HG02885 (cell line): ENCODE data around the gene CENPA.
A peak's percentile ranks its signal among the peaks of the same experiment; 100 is the strongest.
"Not testable (repeated sequence)": the region's sequence is repeated elsewhere in the genome, so short reads cannot be mapped to it uniquely, and the experiment has no call there.

Source experiments
- ATAC-seq: cut with Tn5 transposase; IDR thresholded peaks from one replicate; pipeline ENCODE4 v1.9.1; 2021; ENCODE audit warnings: mild to moderate bottlenecking; ENCODE audit not compliant: unreplicated experiment, poor library complexity

The CENPA gene

GRCh38 chr2:26785431-26786206, at the start of gene CENPA:
Gene CENPA (plus strand): TSS chr2:26786056. CDS start chr2:26786197, 141 bp downstream.
- peak; percentile 98 for ATAC-seq

GRCh38 chr2:26737221-26737620, 48.6 kb upstream of the CENPA start:
- no peak for ATAC-seq

GRCh38 chr2:26738481-26738880, 47.4 kb upstream of the CENPA start:
- no peak for ATAC-seq

- ATAC-seq = no peak
These were observed 46.3 kb upstream of the CENPA start for GRCh38 chr2:26739514-26739913.

GRCh38 chr2:26740346-26740745, 45.5 kb upstream of the CENPA start:
- no peak for ATAC-seq

GRCh38 chr2:26740890-26741302, 45.0 kb upstream of the CENPA start:
- no peak for ATAC-seq

- no peak for ATAC-seq
These were observed 43.6 kb upstream of the CENPA start for GRCh38 chr2:26742048-26742770.

GRCh38 chr2:26743852-26744251, 42.0 kb upstream of the CENPA start:
- ATAC-seq = no peak

GRCh38 chr2:26744953-26745352, 40.9 kb upstream of the CENPA start:
- ATAC-seq = no peak

GRCh38 chr2:26745609-26746327, 40.1 kb upstream of the CENPA start:
- ATAC-seq = no peak

- no peak for ATAC-seq
These were observed 38.9 kb upstream of the CENPA start for GRCh38 chr2:26746934-26747333.

- ATAC-seq = not testable (repeated sequence)
These were observed 36.0 kb upstream of the CENPA start for GRCh38 chr2:26749787-26750420.

- not testable (repeated sequence) for ATAC-seq
These were observed 35.4 kb upstream of the CENPA start for GRCh38 chr2:26750467-26750866.

GRCh38 chr2:26752656-26753055, 33.2 kb upstream of the CENPA start:
- no peak for ATAC-seq

- no peak for ATAC-seq
These were observed 31.3 kb upstream of the CENPA start for GRCh38 chr2:26754539-26754938.

- ATAC-seq = no peak
These were observed 30.7 kb upstream of the CENPA start for GRCh38 chr2:26754972-26755670.

GRCh38 chr2:26756337-26756736, 29.5 kb upstream of the CENPA start:
- no peak for ATAC-seq

- no peak for ATAC-seq
These were observed 27.7 kb upstream of the CENPA start for GRCh38 chr2:26757873-26758789.

GRCh38 chr2:26758790-26759321, 27.0 kb upstream of the CENPA start:
- ATAC-seq = no peak
